ENCODE results near the gene PRSS53. TPM values are rescaled to one million over a fixed set of nuclear protein-coding genes. Genes with fewer than 3 reads are reported as not detected.

Gene PRSS53
- polyA plus RNA-seq, 4 donors = 1.2 to 4.7 (median 1.7) TPM

- H3K9me3 ChIP-seq (ENCODE audit: control insufficient read depth in 2 of 2, insufficient read depth in 1 of 2, low read depth in 1 of 2, low read length in 1 of 2) = no peaks in the 10 kb centered on the region
- no peaks in the 10 kb centered on the region for H3K27me3 ChIP-seq (ENCODE audit: control insufficient read depth in 3 of 3, insufficient read depth in 3 of 3, low read length in 3 of 3)
- FAIRE-seq (no peak), DNase-seq (no peak)
- H3K4me3 ChIP-seq (ENCODE audit: low read depth in 1 of 3, low read length in 3 of 3) = no peak overlapping the region
- H3K27ac ChIP-seq (ENCODE audit: low read depth in 1 of 3, low read length in 2 of 3) = no peak overlapping the region
- 91 to 93% (median 93%) methylated on average over 14 to 16 of the region's 16 CpGs for WGBS, 3 donors
- peaks cover 7 to 90% (median 13%) of the 10 kb centered on the region in 3 donors for H3K36me3 ChIP-seq (ENCODE audit: control insufficient read depth in 3 of 3, insufficient read depth in 2 of 3, low read depth in 1 of 3, low read length in 3 of 3)
- no peaks in the 10 kb centered on the region for H3K4me1 ChIP-seq (ENCODE audit: control insufficient read depth in 3 of 3, insufficient read depth in 2 of 3, low read depth in 1 of 3, low read length in 2 of 3)
Observed at GRCh38 chr16:31084584-31085302, 4.0 kb downstream of the PRSS53 start.

DNA sequence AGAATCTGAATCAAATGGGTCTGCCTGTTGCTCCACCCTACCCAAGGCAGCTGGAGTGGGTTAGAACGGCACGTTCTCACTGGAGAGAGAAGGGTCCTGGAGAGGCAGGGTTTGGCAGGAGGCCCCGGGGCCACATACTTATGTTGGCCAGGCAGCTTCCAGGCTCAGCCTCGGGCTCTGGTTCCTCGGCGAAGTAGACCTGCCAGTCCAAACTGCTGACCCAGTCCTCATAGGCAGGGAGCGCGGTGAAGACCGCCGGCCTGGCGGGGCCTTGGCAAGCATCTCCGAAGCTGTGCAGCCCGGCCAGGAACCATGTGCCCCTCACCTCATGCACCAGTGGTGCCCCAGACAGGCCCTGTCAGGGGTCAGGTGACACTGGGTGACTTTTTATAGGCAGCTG lies 4.8 kb downstream of the PRSS53 start:
- H3K4me1 ChIP-seq (ENCODE audit: control insufficient read depth in 3 of 3, insufficient read depth in 2 of 3, low read depth in 1 of 3, low read length in 2 of 3) = no peaks in the 10 kb centered on the region
- peaks cover 10 to 93% (median 17%) of the 10 kb centered on the region in 3 donors for H3K36me3 ChIP-seq (ENCODE audit: control insufficient read depth in 3 of 3, insufficient read depth in 2 of 3, low read depth in 1 of 3, low read length in 3 of 3)
- DNase-seq (no peak), FAIRE-seq (no peak)
- WGBS, 3 donors = 88 to 92% (median 91%) methylated on average over 13 of the region's 13 CpGs
- H3K4me3 ChIP-seq (ENCODE audit: low read depth in 1 of 3, low read length in 3 of 3) = no peak overlapping the region
- no peaks in the 10 kb centered on the region for H3K9me3 ChIP-seq (ENCODE audit: control insufficient read depth in 2 of 2, insufficient read depth in 1 of 2, low read depth in 1 of 2, low read length in 1 of 2)
- H3K27me3 ChIP-seq (ENCODE audit: control insufficient read depth in 3 of 3, insufficient read depth in 3 of 3, low read length in 3 of 3) = no peaks in the 10 kb centered on the region
- no peak overlapping the region for H3K27ac ChIP-seq (ENCODE audit: low read depth in 1 of 3, low read length in 2 of 3)

DNA sequence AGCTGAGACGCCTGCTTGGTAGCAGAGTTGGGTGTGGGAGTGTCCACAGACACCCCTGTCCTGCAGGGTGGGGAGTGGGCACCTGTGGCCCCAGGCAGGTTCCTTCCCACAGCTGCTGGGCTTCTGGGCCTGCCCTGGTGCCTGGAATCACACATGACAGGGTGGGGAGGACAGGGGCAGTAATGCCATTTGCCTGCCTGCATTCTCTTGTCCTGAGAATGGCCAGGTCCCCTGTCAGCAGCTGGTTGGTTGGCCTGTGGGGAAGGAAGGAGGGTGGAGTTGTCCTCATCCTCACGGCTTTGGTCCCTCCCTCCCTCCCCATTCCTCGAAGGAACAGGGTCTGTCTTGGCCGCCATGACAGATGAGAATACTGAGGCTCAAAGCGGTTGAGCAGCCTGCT lies 5.2 kb downstream of the PRSS53 start:
- WGBS, 3 donors = 70% methylated on average over 5 of the region's 5 CpGs
- H3K27ac ChIP-seq (ENCODE audit: low read depth in 1 of 3, low read length in 2 of 3) = no peak overlapping the region
- DNase-seq = no peak
- H3K4me1 ChIP-seq (ENCODE audit: control insufficient read depth in 3 of 3, insufficient read depth in 2 of 3, low read depth in 1 of 3, low read length in 2 of 3) = no peaks in the 10 kb centered on the region
- no peak for FAIRE-seq
- H3K36me3 ChIP-seq (ENCODE audit: control insufficient read depth in 3 of 3, insufficient read depth in 2 of 3, low read depth in 1 of 3, low read length in 3 of 3) = peaks cover 14 to 93% (median 17%) of the 10 kb centered on the region in 3 donors
- H3K4me3 ChIP-seq (ENCODE audit: low read depth in 1 of 3, low read length in 3 of 3) = no peak overlapping the region
- no peaks in the 10 kb centered on the region for H3K9me3 ChIP-seq (ENCODE audit: control insufficient read depth in 2 of 2, insufficient read depth in 1 of 2, low read depth in 1 of 2, low read length in 1 of 2)
- H3K27me3 ChIP-seq (ENCODE audit: control insufficient read depth in 3 of 3, insufficient read depth in 3 of 3, low read length in 3 of 3) = no peaks in the 10 kb centered on the region

GRCh38 chr16:31083081-31083480 lies 5.7 kb downstream of the PRSS53 start:
- 72 to 84% (median 81%) methylated on average over 9 of the region's 9 CpGs for WGBS, 3 donors
- Histone ChIP-seq H3K36me3 (ENCODE audit: control insufficient read depth in 3 of 3, insufficient read depth in 2 of 3, low read depth in 1 of 3, low read length in 3 of 3) (peaks cover 17 to 94% (median 19%) of the 10 kb centered on the region in 3 donors), H3K27me3 (ENCODE audit: control insufficient read depth in 3 of 3, insufficient read depth in 3 of 3, low read length in 3 of 3) (no peaks in the 10 kb centered on the region), H3K9me3 (ENCODE audit: control insufficient read depth in 2 of 2, insufficient read depth in 1 of 2, low read depth in 1 of 2, low read length in 1 of 2) (no peaks in the 10 kb centered on the region), H3K4me3 (ENCODE audit: low read depth in 1 of 3, low read length in 3 of 3) (no peak overlapping the region), H3K4me1 (ENCODE audit: control insufficient read depth in 3 of 3, insufficient read depth in 2 of 3, low read depth in 1 of 3, low read length in 2 of 3) (no peaks in the 10 kb centered on the region), H3K27ac (ENCODE audit: low read depth in 1 of 3, low read length in 2 of 3) (no peak overlapping the region)
- no peak for DNase-seq
- FAIRE-seq = no peak

- Histone ChIP-seq H3K4me1 (ENCODE audit: control insufficient read depth in 3 of 3, insufficient read depth in 2 of 3, low read depth in 1 of 3, low read length in 2 of 3) (no peaks in the 10 kb centered on the region), H3K27ac (ENCODE audit: low read depth in 1 of 3, low read length in 2 of 3) (peak overlapping the region in 2 of 3 donors; percentile 27 to 29), H3K4me3 (ENCODE audit: low read depth in 1 of 3, low read length in 3 of 3) (no peak overlapping the region), H3K27me3 (ENCODE audit: control insufficient read depth in 3 of 3, insufficient read depth in 3 of 3, low read length in 3 of 3) (no peaks in the 10 kb centered on the region), H3K9me3 (ENCODE audit: control insufficient read depth in 2 of 2, insufficient read depth in 1 of 2, low read depth in 1 of 2, low read length in 1 of 2) (no peaks in the 10 kb centered on the region), H3K36me3 (ENCODE audit: control insufficient read depth in 3 of 3, insufficient read depth in 2 of 3, low read depth in 1 of 3, low read length in 3 of 3) (peaks cover 17 to 94% (median 19%) of the 10 kb centered on the region in 3 donors)
- peak in 1 of 2 donors; percentile 60 for DNase-seq
- FAIRE-seq = no peak
- WGBS, 3 donors = 44 to 76% (median 70%) methylated on average over 11 to 14 of the region's 14 CpGs
Observed at GRCh38 chr16:31082368-31083045, 6.2 kb downstream of the PRSS53 start.

- FAIRE-seq = no peak
- no peaks in the 10 kb centered on the region for H3K4me1 ChIP-seq (ENCODE audit: control insufficient read depth in 3 of 3, insufficient read depth in 2 of 3, low read depth in 1 of 3, low read length in 2 of 3)
- no peaks in the 10 kb centered on the region for H3K27me3 ChIP-seq (ENCODE audit: control insufficient read depth in 3 of 3, insufficient read depth in 3 of 3, low read length in 3 of 3)
- 83 to 86% (median 85%) methylated on average over 25 to 26 of the region's 26 CpGs for WGBS, 3 donors
- H3K4me3 ChIP-seq (ENCODE audit: low read depth in 1 of 3, low read length in 3 of 3) = no peak overlapping the region
- peak overlapping the region in 2 of 3 donors; percentile 22 to 27 for H3K27ac ChIP-seq (ENCODE audit: low read depth in 1 of 3, low read length in 2 of 3)
- H3K9me3 ChIP-seq (ENCODE audit: control insufficient read depth in 2 of 2, insufficient read depth in 1 of 2, low read depth in 1 of 2, low read length in 1 of 2) = no peaks in the 10 kb centered on the region
- DNase-seq = no peak
- peaks cover 19 to 94% (median 22%) of the 10 kb centered on the region in 3 donors for H3K36me3 ChIP-seq (ENCODE audit: control insufficient read depth in 3 of 3, insufficient read depth in 2 of 3, low read depth in 1 of 3, low read length in 3 of 3)
Observed at GRCh38 chr16:31081428-31082351, 7.1 kb downstream of the PRSS53 start.

DNA sequence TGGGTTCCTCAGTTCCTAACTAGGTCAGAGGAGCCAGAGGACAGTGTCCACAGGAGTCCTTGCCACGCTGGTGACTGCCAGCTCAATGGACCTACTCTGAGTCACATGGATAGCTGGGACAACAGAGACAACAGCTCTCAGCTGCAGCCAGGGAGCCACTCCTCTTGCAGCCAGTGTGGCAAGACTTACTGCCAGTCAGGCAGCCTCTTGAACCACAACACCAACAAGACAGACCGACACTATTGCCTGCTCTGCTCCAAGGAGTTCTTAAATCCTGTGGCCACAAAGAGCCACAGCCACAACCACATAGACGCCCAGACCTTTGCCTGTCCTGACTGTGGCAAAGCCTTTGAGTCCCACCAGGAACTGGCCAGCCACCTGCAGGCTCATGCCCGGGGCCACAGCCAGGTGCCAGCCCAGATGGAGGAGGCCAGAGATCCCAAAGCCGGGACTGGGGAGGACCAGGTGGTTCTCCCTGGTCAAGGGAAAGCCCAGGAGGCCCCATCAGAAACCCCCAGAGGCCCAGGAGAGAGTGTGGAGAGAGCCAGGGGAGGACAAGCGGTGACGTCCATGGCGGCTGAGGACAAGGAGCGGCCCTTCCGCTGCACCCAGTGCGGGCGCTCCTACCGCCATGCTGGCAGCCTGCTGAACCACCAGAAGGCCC lies 7.9 kb downstream of the PRSS53 start:
- DNase-seq (no peak), FAIRE-seq (no peak)
- Histone ChIP-seq H3K27me3 (ENCODE audit: control insufficient read depth in 3 of 3, insufficient read depth in 3 of 3, low read length in 3 of 3) (no peaks in the 10 kb centered on the region), H3K9me3 (ENCODE audit: control insufficient read depth in 2 of 2, insufficient read depth in 1 of 2, low read depth in 1 of 2, low read length in 1 of 2) (no peaks in the 10 kb centered on the region), H3K4me3 (ENCODE audit: low read depth in 1 of 3, low read length in 3 of 3) (no peak overlapping the region), H3K27ac (ENCODE audit: low read depth in 1 of 3, low read length in 2 of 3) (no peak overlapping the region), H3K36me3 (ENCODE audit: control insufficient read depth in 3 of 3, insufficient read depth in 2 of 3, low read depth in 1 of 3, low read length in 3 of 3) (peaks cover 16 to 96% (median 22%) of the 10 kb centered on the region in 3 donors), H3K4me1 (ENCODE audit: control insufficient read depth in 3 of 3, insufficient read depth in 2 of 3, low read depth in 1 of 3, low read length in 2 of 3) (no peaks in the 10 kb centered on the region)
- WGBS, 3 donors = 91 to 92% (median 92%) methylated on average over 11 to 13 of the region's 13 CpGs
